H7 (cell line): ENCODE results near the gene KRT222. TPM values are rescaled to one million over a fixed set of nuclear protein-coding genes. Genes with fewer than 3 reads are reported as not detected.

Experiments
- DNase-seq: peaks from one replicate; pipeline ENCODE4 v3.0.0; 2012
- H3K27me3 ChIP-seq: 2 replicates; pipeline ENCODE4 v1.6.0; 2011; ENCODE audit warnings: mild to moderate bottlenecking, low read length; ENCODE audit not compliant: control insufficient read depth, insufficient read depth
- H3K36me3 ChIP-seq: replicated peaks from 2 replicates; pipeline ENCODE4 v1.5.1; 2011; ENCODE audit warnings: low read length; ENCODE audit not compliant: control insufficient read depth, insufficient read depth
- H3K4me3 ChIP-seq: 2 replicates; pipeline ENCODE4 v1.5.1; 2011; ENCODE audit warnings: low read depth, mild to moderate bottlenecking, control low read depth, low read length, moderate library complexity; ENCODE audit not compliant: insufficient read depth
- total RNA-seq: library from RNA; depleted of rRNA; stranded (reverse); fragments of >200 nt; shearing (Covaris generic); gene quantifications from 2 replicates; pipeline ENCODE4 v1.2.3, GENCODE V29; 2014

Gene KRT222
- total RNA-seq, 1 experiment from 2014 or later: 0.07 TPM

GRCh38 chr17:40645291-40645690, 19.7 kb downstream of the KRT222 start:
- Histone ChIP-seq H3K4me3 (no peak overlapping the region), H3K27me3 (no peaks in the 10 kb centered on the region; the same call in 1 of the 2 replicates), H3K36me3 (peaks cover 7% of the 10 kb centered on the region)
- no peak for DNase-seq

GRCh38 chr17:40637931-40638330, 27.0 kb downstream of the KRT222 start:
- H3K36me3 ChIP-seq: peaks cover 24% of the 10 kb centered on the region

GRCh38 chr17:40633871-40634270, 31.1 kb downstream of the KRT222 start:
- no peak for DNase-seq
- Histone ChIP-seq H3K27me3 (no peaks in the 10 kb centered on the region), H3K4me3 (no peak overlapping the region), H3K36me3 (peaks cover 39% of the 10 kb centered on the region)

More at GRCh38 chr17:40637931-40638330, 27.0 kb downstream of the KRT222 start:
- no peaks in the 10 kb centered on the region for H3K27me3 ChIP-seq
- no peak for DNase-seq
- no peak overlapping the region for H3K4me3 ChIP-seq

GRCh38 chr17:40632216-40632615, 32.8 kb downstream of the KRT222 start:
- no peak for DNase-seq
- H3K4me3 ChIP-seq: no peak overlapping the region
- peaks cover 39% of the 10 kb centered on the region for H3K36me3 ChIP-seq
- H3K27me3 ChIP-seq: no peaks in the 10 kb centered on the region

- H3K27me3 ChIP-seq: no peaks in the 10 kb centered on the region
- peaks cover 29% of the 10 kb centered on the region for H3K36me3 ChIP-seq
- no peak overlapping the region for H3K4me3 ChIP-seq
- DNase-seq: no peak
Observed at GRCh38 chr17:40629842-40630241, 35.1 kb downstream of the KRT222 start.

GRCh38 chr17:40625311-40625710, 39.7 kb downstream of the KRT222 start:
- DNase-seq: no peak
- no peaks in the 10 kb centered on the region for H3K27me3 ChIP-seq
- H3K36me3 ChIP-seq: peaks cover 9% of the 10 kb centered on the region
- no peak overlapping the region for H3K4me3 ChIP-seq

GRCh38 chr17:40623419-40624210, 41.4 kb downstream of the KRT222 start:
- DNase-seq: no peak
- Histone ChIP-seq H3K27me3 (no peaks in the 10 kb centered on the region), H3K36me3 (peaks cover under 1% of the 10 kb centered on the region; the same call in 1 of the 2 replicates), H3K4me3 (no peak overlapping the region)

- no peaks in the 10 kb centered on the region for H3K27me3 ChIP-seq
- DNase-seq: no peak
Observed at GRCh38 chr17:40622509-40622928, 42.5 kb downstream of the KRT222 start.

GRCh38 chr17:40621578-40621977, 43.4 kb downstream of the KRT222 start:
- no peak for DNase-seq
- Histone ChIP-seq H3K36me3 (no peaks in the 10 kb centered on the region), H3K4me3 (no peak overlapping the region), H3K27me3 (no peaks in the 10 kb centered on the region; the same call in 1 of the 2 replicates)

More at GRCh38 chr17:40622509-40622928, 42.5 kb downstream of the KRT222 start:
- H3K4me3 ChIP-seq: no peak overlapping the region
- H3K36me3 ChIP-seq: no peaks in the 10 kb centered on the region

GRCh38 chr17:40621019-40621418, 44.0 kb downstream of the KRT222 start:
- Histone ChIP-seq H3K36me3 (no peaks in the 10 kb centered on the region), H3K4me3 (no peak overlapping the region), H3K27me3 (no peaks in the 10 kb centered on the region; the same call in 1 of the 2 replicates)
- no peak for DNase-seq

GRCh38 chr17:40618754-40619625, 46.0 kb downstream of the KRT222 start:
- H3K36me3 ChIP-seq: no peaks in the 10 kb centered on the region
- H3K4me3 ChIP-seq: no peak overlapping the region
- no peak for DNase-seq
- H3K27me3 ChIP-seq: no peaks in the 10 kb centered on the region; the same call in 1 of the 2 replicates

- H3K27me3 ChIP-seq: no peaks in the 10 kb centered on the region; the same call in 1 of the 2 replicates
- no peaks in the 10 kb centered on the region for H3K36me3 ChIP-seq
- DNase-seq: peak; percentile 46
- H3K4me3 ChIP-seq: no peak overlapping the region
Observed at GRCh38 chr17:40617678-40618240, 47.2 kb downstream of the KRT222 start.

- Histone ChIP-seq H3K4me3 (no peak overlapping the region), H3K27me3 (no peaks in the 10 kb centered on the region; the same call in 1 of the 2 replicates), H3K36me3 (no peaks in the 10 kb centered on the region)
- DNase-seq: no peak
Observed at GRCh38 chr17:40616592-40616991, 48.4 kb downstream of the KRT222 start.

GRCh38 chr17:40615841-40616476, 49.0 kb downstream of the KRT222 start:
- no peak for DNase-seq
- Histone ChIP-seq H3K4me3 (no peak overlapping the region), H3K27me3 (no peaks in the 10 kb centered on the region; the same call in 1 of the 2 replicates), H3K36me3 (no peaks in the 10 kb centered on the region)
